Right atrium auricular region (tissue), 2 donors: ENCODE results near the gene RBL2. TPM values are rescaled to one million over a fixed set of nuclear protein-coding genes. Genes with fewer than 3 reads are reported as not detected.

Experiments
- total RNA-seq, 2 donors: library from RNA; depleted of rRNA; stranded (reverse); fragments of >200 nt; gene quantifications; one replicate each; pipeline ENCODE4 v1.1.0, GENCODE V29; 2016

The RBL2 gene
- total RNA-seq, 2 donors from 2014 or later = 40.8 to 44.1 TPM

Other genes with a start within 250 kb of the RBL2 start
- gene AKTIP, start 68.7 kb downstream of the RBL2 start, total RNA-seq = 10 to 100 TPM; 49.8 to 85.3 TPM